DOHH2 (cell line): ENCODE results near the gene PRKN.

Experiments used
- CTCF ChIP-seq: fragments of 200-600 bp; sonication (generic); IDR thresholded peaks from one replicate; pipeline ENCODE4 v1.5.1; 2014; ENCODE audit warnings: antibody characterized with exemption, mild to moderate bottlenecking, low read depth, low read length; ENCODE audit not compliant: poor library complexity, severe bottlenecking
- EZH2phosphoT487 ChIP-seq: fragments of 200-600 bp; sonication (generic); IDR thresholded peaks from 2 replicates; pipeline ENCODE4 v1.6.1; 2017; ENCODE audit warnings: borderline replicate concordance, mild to moderate bottlenecking, antibody characterized with exemption, low read length, moderate library complexity, mixed read lengths

- no peak for TF ChIP-seq CTCF
- no peak for TF ChIP-seq EZH2phosphoT487
Observed at GRCh38 chr6:162290846-162291465, 436.6 kb downstream of the PRKN start.
